A549 (cell line): ENCODE measurements around the gene RAPGEF4. TPM values are rescaled to one million over a fixed set of nuclear protein-coding genes. Genes with fewer than 3 reads are reported as not detected.

Experiments
- ATAC-seq, 2 experiments: fragments of 200-7000 bp in 1 of 2; fragments of >200 bp in 1 of 2; cut with Nextera tagmentation in 1 of 2; cut with Tn5 transposase in 1 of 2; 3 replicates each; pipeline versions ENCODE4 v1.8.0 to v1.9.1; 2018 to 2020; ENCODE audit warnings: mild to moderate bottlenecking in 1 of 2, moderate library complexity in 1 of 2
- CTCF ChIA-PET: fragments of 300-600 bp; sonication (Branson Sonifier 250); formaldehyde crosslinking; extraction: SDS; loops from one replicate; lab custom pipeline; 2021; ENCODE audit warnings: antibody characterized with exemption, inconsistent platforms; lab: Yijun Ruan, JAX
- POLR2A ChIA-PET: fragments of 350-600 bp; formaldehyde crosslinking; extraction: SDS; loops from one replicate; lab custom pipeline; 2021; ENCODE audit warnings: antibody characterized with exemption, inconsistent platforms; lab: Yijun Ruan, JAX
- DNase-seq, 2 experiments: peaks; one replicate each; pipeline versions ENCODE4 v3.0.0 to v3.0.0-alpha.2; 2011 to 2016; ENCODE audit warnings: low read depth in 1 of 2, low spot score in 1 of 2
- FAIRE-seq: peaks from 2 replicates; lab custom pipeline; 2011; peaks lifted over from hg19 to GRCh38; lab: Jason Lieb, UNC
- H3K27ac ChIP-seq, 2 experiments: fragments of >200 bp; sonication (Bioruptor Twin); formaldehyde crosslinking; 3 replicates each; pipeline ENCODE4 v1.5.1; 2016 to 2017
- H3K4me1 ChIP-seq: fragments of >200 bp; sonication (Bioruptor Twin); formaldehyde crosslinking; 3 replicates; pipeline ENCODE4 v1.6.1; 2016
- H3K4me2 ChIP-seq: fragments of >200 bp; sonication (Bioruptor Twin); formaldehyde crosslinking; 3 replicates; pipeline ENCODE4 v1.6.1; 2016
- H3K4me3 ChIP-seq: fragments of >200 bp; sonication (Bioruptor Twin); formaldehyde crosslinking; 3 replicates; pipeline ENCODE4 v1.5.1; 2016
- H3K9me3 ChIP-seq: fragments of >200 bp; sonication (Bioruptor Twin); formaldehyde crosslinking; 3 replicates; pipeline ENCODE4 v1.6.1; 2016
- ATOH8 ChIP-seq: fragments of 250-450 bp; sonication (Bioruptor Pico); IDR thresholded peaks from 2 replicates; pipeline ENCODE4 v1.5.0; 2020; ENCODE audit warnings: low read depth, mild to moderate bottlenecking, moderate library complexity
- CBX2 ChIP-seq: fragments of 200-600 bp; sonication (generic); IDR thresholded peaks from 2 replicates; pipeline ENCODE4 v1.6.1; 2016; ENCODE audit warnings: low read depth, mild to moderate bottlenecking, borderline replicate concordance
- CHD2 ChIP-seq: fragments of 150-350 bp; IDR thresholded peaks from 2 replicates; pipeline ENCODE4 v1.6.1; 2014; ENCODE audit warnings: low read length; ENCODE audit not compliant: partially characterized antibody
- E2F6 ChIP-seq: IDR thresholded peaks from 2 replicates; pipeline ENCODE4 v1.6.1; 2012; ENCODE audit warnings: low read depth, borderline replicate concordance
- ESRRA ChIP-seq: fragments of 150-350 bp; IDR thresholded peaks from 2 replicates; pipeline ENCODE4 v1.6.1; 2014; ENCODE audit warnings: mild to moderate bottlenecking, low read length, borderline replicate concordance
- FOSB ChIP-seq: fragments of 250-450 bp; sonication (Bioruptor Pico); IDR thresholded peaks from 2 replicates; pipeline ENCODE4 v1.5.0; 2020; ENCODE audit warnings: mild to moderate bottlenecking, moderate library complexity
- FOSL2 ChIP-seq, 2 experiments: fragments of 450-650 bp in 1 of 2; fragments of >200 bp in 1 of 2; sonication (Bioruptor Twin) in 1 of 2; formaldehyde crosslinking; IDR thresholded peaks; 2 replicates each; pipeline versions ENCODE4 v1.5.0 to v1.6.1; 2016 to 2020; ENCODE audit warnings: mild to moderate bottlenecking in 1 of 2, moderate library complexity in 1 of 2
- GATA3 ChIP-seq: IDR thresholded peaks from 2 replicates; pipeline ENCODE4 v1.6.1; 2012; ENCODE audit warnings: borderline replicate concordance
- HMGXB4 ChIP-seq: fragments of 250-450 bp; sonication (Bioruptor Pico); IDR thresholded peaks from 2 replicates; pipeline ENCODE4 v1.5.0; 2021; ENCODE audit warnings: mild to moderate bottlenecking, moderate library complexity, borderline replicate concordance
- JUNB ChIP-seq: fragments of >200 bp; sonication (Bioruptor Twin); formaldehyde crosslinking; IDR thresholded peaks from 2 replicates; pipeline ENCODE4 v1.6.1; 2016
- KDM1A ChIP-seq: fragments of 200-600 bp; sonication (generic); IDR thresholded peaks from 2 replicates; pipeline ENCODE4 v1.6.1; 2016; ENCODE audit warnings: low read depth, mild to moderate bottlenecking
- KDM5A ChIP-seq: fragments of 200-600 bp; sonication (generic); IDR thresholded peaks from 2 replicates; pipeline ENCODE4 v1.6.1; 2016; ENCODE audit warnings: antibody characterized with exemption, mild to moderate bottlenecking
- NPAS2 ChIP-seq: fragments of 250-450 bp; sonication (Bioruptor Pico); IDR thresholded peaks from 2 replicates; pipeline ENCODE4 v1.8.0; 2022; ENCODE audit warnings: mild to moderate bottlenecking, moderate library complexity, borderline replicate concordance
- NR3C1 ChIP-seq: fragments of >200 bp; sonication (Bioruptor Twin); formaldehyde crosslinking; IDR thresholded peaks from 3 replicates; pipeline ENCODE4 v1.6.1; 2017
- POLR2A ChIP-seq: IDR thresholded peaks from 2 replicates; pipeline ENCODE4 v1.6.1; 2012; ENCODE audit warnings: mild to moderate bottlenecking, low read length
- RAD21 ChIP-seq, 2 experiments: fragments of >200 bp in 1 of 2; sonication (Bioruptor Twin) in 1 of 2; formaldehyde crosslinking in 1 of 2; IDR thresholded peaks in 1 of 2; conservative IDR thresholded peaks in 1 of 2; 2 replicates in 1 of 2; 3 replicates in 1 of 2; pipeline ENCODE4 v1.6.1; 2012 to 2018; ENCODE audit warnings: inconsistent platforms in 1 of 2
- RCOR1 ChIP-seq: fragments of 150-350 bp; IDR thresholded peaks from 2 replicates; pipeline ENCODE4 v1.6.1; 2014; ENCODE audit warnings: antibody characterized with exemption, low read length, low read depth
- REST ChIP-seq: fragments of 200-600 bp; sonication (generic); IDR thresholded peaks from 2 replicates; pipeline ENCODE4 v1.6.1; 2016; ENCODE audit warnings: antibody characterized with exemption, mild to moderate bottlenecking, moderate library complexity
- RNF2 ChIP-seq: fragments of 200-600 bp; sonication (generic); IDR thresholded peaks from 2 replicates; pipeline ENCODE4 v1.6.1; 2016; ENCODE audit warnings: low read depth, mild to moderate bottlenecking, antibody characterized with exemption, moderate library complexity, borderline replicate concordance
- SMC3 ChIP-seq: fragments of >200 bp; sonication (Bioruptor Twin); formaldehyde crosslinking; IDR thresholded peaks from 3 replicates; pipeline ENCODE4 v1.6.1; 2018; ENCODE audit warnings: inconsistent platforms
- TFCP2L1 ChIP-seq: fragments of 250-450 bp; sonication (Bioruptor Pico); IDR thresholded peaks from 2 replicates; pipeline ENCODE4 v1.5.0; 2021; ENCODE audit warnings: mild to moderate bottlenecking
- ZNF302 ChIP-seq: fragments of 250-450 bp; sonication (Bioruptor Pico); IDR thresholded peaks from 2 replicates; pipeline ENCODE4 v1.9.0; 2021; ENCODE audit warnings: inconsistent platforms, mild to moderate bottlenecking, moderate library complexity
- WGBS: methylation state at CpG from one replicate; pipeline ENCODE4 v1.1.6; 2017; ENCODE audit errors: missing lambda C conversion rate; 5-methylcytosine and 5-hydroxymethylcytosine counted together
- polyA plus RNA-seq, 4 experiments: library from polyadenylated mRNA; depleted of rRNA in 3 of 4; stranded (reverse); fragments of >200 nt; fragmentation: RNase III in 1 of 4; extraction: RNeasy Plus Mini Kit Qiagen cat#74134 plus additional on column Dnase treatment in 1 of 4; gene quantifications; 2 replicates in 3 of 4; 3 replicates in 1 of 4; pipeline ENCODE4 v1.2.3, GENCODE V29; 2011 to 2017

The RAPGEF4 gene
- polyA plus RNA-seq, 2 of the 4 experiments (the other 2 are of a cell fraction), result 0.18 to 1.1 TPM

GRCh38 chr2:172823261-172823850 is 87.7 kb downstream of the RAPGEF4 start:
- no peak overlapping the region for H3K4me2 ChIP-seq
- WGBS, result 47% methylated on average over 7 of the region's 7 CpGs
- TF ChIP-seq CBX2, result no peak
- TF ChIP-seq KDM5A, result no peak
- no peak for TF ChIP-seq FOSL2 (IDR thresholded peaks at IDR 0.05)
- no peak for TF ChIP-seq FOSL2 (CRISPR knock-in tag; IDR thresholded peaks at IDR 0.05)
- TF ChIP-seq, all 56 proteins: peak for 0
- H3K9me3 ChIP-seq, result no peaks in the 10 kb centered on the region
- H3K27ac ChIP-seq, result no peak overlapping the region
- H3K4me1 ChIP-seq, result no peaks in the 10 kb centered on the region
- ATAC-seq (no peak), DNase-seq (no peak), FAIRE-seq (no peak)
- H3K4me3 ChIP-seq, result no peak overlapping the region
- CTCF ChIA-PET, result interaction anchor here (1.6 to 5.5 kb wide), 2 partner anchors 9 to 109 kb away, joined by 8 to 25 read pairs; no protein-coding TSS in a partner anchor
- POLR2A ChIA-PET, result no interaction called here

GRCh38 chr2:172826522-172826921 is 90.9 kb downstream of the RAPGEF4 start:
- WGBS, result 68% methylated on average over 3 of the region's 3 CpGs
- ChIA-PET CTCF (interaction anchor here (1.1 kb wide), 2 partner anchors 20 to 201 kb away, joined by 3 read pairs; no protein-coding TSS in a partner anchor), POLR2A (no interaction called here)
- Histone ChIP-seq H3K4me3 (no peak overlapping the region), H3K27ac (no peak overlapping the region), H3K9me3 (no peaks in the 10 kb centered on the region), H3K4me1 (no peaks in the 10 kb centered on the region), H3K4me2 (no peak overlapping the region)
- FAIRE-seq (no peak), DNase-seq (no peak), ATAC-seq (no peak)
- TF ChIP-seq NPAS2 (CRISPR knock-in tag), result no peak
- TF ChIP-seq ATOH8 (CRISPR knock-in tag), result no peak
- TF ChIP-seq POLR2A, result no peak
- TF ChIP-seq KDM1A, result no peak
- TF ChIP-seq REST, result no peak
- no peak for TF ChIP-seq FOSB (CRISPR knock-in tag)
- TF ChIP-seq SMC3, result no peak
- TF ChIP-seq TFCP2L1 (CRISPR knock-in tag), result no peak
- no peak for TF ChIP-seq JUNB
- no peak for TF ChIP-seq CHD2
- no peak for TF ChIP-seq RNF2
- TF ChIP-seq ESRRA, result no peak
- no peak for TF ChIP-seq RAD21 (conservative IDR thresholded peaks at IDR 0.05 in 1 of 2, IDR thresholded peaks at IDR 0.05 in 1 of 2)
- no peak for TF ChIP-seq RCOR1
- no peak for TF ChIP-seq E2F6
- TF ChIP-seq ZNF302 (CRISPR knock-in tag), result no peak
- TF ChIP-seq FOSL2 (IDR thresholded peaks at IDR 0.05), result no peak
- no peak for TF ChIP-seq FOSL2 (CRISPR knock-in tag; IDR thresholded peaks at IDR 0.05)
- no peak for TF ChIP-seq NR3C1
- TF ChIP-seq GATA3, result no peak
- no peak for TF ChIP-seq HMGXB4
